Epithelial cell of prostate (primary cell): Measurements from ENCODE around the gene COX7A2.
A peak's percentile ranks its signal among the peaks of the same experiment; 100 is the strongest.

Source experiments
- DNase-seq: peaks from one replicate; pipeline ENCODE4 v3.0.0-alpha.2; 2011; ENCODE audit warnings: low read depth, low spot score
- H3K27ac ChIP-seq: fragments of 450-650 bp; 2 replicates; pipeline ENCODE4 v1.5.1; 2017; ENCODE audit warnings: mild to moderate bottlenecking

COX7A2 gene

DNA sequence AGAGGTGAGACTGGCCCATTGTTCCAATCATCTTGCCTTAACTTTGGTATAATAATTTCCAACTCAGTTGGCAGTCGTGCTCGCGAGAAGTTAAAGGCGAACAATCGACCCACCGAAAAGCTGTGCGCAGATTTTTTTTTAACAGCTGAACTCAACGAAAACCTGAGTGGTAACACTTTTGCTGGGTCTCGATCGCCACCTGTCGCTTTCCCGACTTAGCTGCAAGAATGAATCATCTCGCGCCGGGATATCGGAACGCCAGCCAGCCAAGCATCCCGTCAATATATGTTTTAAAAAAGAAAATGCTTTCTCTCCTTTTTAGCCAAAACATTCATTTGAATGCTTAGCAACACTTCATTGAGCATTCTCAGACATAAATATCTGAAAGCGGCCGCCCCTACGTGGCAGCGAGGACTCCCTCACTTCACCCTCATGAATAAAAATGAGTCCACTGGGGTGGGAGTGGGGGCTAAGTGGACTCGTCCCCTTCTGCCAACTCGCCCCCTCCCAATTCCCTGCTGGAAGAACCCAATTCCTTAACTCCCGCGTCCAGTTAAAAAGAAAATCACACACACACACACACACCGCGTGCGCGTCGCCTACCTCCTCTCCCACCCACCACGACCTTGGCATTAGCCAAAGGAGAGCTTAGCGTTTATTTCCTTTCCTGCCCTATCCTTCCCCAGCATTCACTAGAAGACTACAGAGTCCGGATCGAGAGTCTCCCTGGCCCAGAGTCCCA, 39.2 kb downstream of the COX7A2 start:
- H3K27ac ChIP-seq = peak overlapping the region; percentile 17
- no peak for DNase-seq

DNA sequence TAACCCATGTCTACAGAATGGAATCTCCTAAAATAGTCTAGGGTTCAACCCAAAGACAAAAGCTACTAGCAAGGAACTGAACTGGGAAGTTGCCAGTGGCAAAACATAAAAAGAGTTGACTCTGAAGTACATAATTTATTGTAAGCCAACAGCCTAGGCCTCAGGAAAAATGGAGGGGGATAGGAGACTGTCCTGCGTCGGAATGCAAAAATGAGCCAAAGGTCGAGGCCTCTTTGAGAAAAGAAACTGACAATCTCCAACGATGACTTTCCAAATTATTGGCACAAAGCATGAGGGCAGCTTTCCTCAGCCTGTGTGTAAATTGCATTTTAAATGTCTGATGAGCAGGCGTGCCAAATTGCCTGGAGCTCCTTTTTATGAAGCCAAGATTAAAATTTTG, 39.9 kb downstream of the COX7A2 start:
- no peak for DNase-seq
- peak overlapping the region; percentile 17 for H3K27ac ChIP-seq

DNA sequence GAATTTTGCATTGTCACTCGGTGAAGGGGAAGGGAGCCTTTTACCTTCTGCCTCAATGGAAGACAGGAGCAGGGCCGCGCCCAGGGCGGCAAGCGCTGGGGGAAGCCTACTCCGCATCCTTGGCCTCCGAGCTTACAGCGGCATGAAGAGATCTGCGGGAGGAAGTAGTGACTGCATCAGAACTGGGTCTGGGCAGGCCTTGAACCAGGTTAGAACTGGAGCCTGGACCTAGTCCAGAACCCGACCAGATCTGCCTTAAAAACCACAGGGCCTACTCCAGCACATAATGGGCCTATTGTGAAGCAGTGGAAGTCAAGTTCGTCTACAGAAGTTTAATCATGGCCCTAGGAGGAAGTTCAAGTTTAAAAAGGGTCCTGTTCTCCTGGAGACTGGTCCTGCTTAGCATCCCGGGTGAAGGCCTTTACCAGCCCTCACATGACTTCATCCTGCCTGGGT, 40.9 kb downstream of the COX7A2 start:
- no peak for DNase-seq
- H3K27ac ChIP-seq = peak overlapping the region; percentile 15

DNA sequence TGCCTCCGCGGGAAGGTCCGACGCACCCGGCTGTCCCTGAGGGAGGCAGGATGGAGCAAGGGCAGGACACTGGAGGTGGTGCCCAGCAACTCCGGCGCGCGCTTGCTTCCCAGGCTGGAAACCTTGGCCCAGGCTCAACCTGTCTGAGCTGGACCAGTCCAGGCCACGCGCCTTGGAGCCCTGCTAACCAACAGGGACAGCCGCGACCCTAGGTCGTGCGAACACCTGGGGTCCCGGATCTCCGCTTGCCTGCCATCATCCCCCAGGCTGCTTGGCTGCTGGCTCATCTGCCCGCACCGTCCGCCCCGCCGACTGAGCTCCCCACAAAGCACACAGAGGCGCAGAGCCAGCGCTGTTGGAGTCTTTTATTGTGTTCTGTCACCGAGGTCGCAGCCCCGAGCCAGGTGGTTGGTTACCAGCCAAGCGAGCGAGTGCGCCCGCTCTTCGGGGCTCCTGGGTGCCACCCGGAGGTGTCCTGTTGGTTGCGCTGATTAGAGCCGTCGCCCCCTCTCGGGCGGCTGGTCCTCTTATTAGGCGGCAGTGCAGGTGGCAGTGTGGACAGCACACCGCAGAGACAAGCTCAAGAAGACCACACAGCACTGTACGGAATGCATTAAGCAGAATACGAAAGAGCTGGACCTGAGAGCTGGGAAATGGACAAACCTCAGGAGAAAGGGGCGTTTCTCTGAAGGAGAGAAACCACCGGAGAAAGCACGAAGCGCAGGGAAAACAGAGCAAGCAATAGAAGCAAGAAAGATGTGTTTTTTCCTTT, 41.5 kb downstream of the COX7A2 start:
- peak overlapping the region; percentile 15 for H3K27ac ChIP-seq
- DNase-seq = no peak

DNA sequence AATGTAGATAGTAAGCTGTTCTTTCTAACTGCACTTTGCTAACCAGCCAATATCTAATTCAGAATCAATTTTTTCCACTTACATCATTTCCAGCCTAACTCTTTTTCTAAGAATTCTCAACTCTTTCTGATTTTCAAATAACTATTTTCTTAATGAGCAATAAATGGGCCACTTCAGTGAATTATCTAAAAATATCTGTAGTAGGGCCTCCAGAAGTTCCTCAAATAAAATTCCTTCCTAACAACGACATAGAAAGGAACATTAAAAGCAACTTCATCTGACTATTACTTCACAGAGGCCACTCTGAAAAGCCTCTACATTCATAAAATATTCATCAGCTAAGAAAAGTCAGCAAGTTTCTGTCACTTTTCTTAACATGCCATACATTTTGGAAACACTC, 42.6 kb downstream of the COX7A2 start:
- DNase-seq = no peak
- H3K27ac ChIP-seq = no peak overlapping the region

DNA sequence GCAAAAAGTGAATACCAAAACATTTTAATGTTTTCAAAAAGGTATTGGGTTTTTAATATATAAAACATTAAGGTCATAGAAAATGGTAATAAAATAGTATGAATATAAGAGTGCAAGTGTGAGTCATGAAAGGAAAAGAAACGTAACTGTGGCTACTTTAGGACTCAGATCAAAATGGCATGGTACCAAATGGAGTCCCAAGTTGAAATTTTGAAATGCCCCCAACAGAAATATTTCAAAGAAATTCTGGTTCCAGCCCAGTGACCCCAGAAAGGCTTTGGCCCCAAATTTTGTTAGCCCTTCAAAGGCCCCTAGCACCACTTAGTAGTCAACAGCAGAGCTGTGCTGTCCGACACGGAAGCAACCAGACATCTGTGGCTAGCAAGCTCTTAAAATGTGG, 43.7 kb downstream of the COX7A2 start:
- DNase-seq = no peak
- H3K27ac ChIP-seq = no peak overlapping the region

DNA sequence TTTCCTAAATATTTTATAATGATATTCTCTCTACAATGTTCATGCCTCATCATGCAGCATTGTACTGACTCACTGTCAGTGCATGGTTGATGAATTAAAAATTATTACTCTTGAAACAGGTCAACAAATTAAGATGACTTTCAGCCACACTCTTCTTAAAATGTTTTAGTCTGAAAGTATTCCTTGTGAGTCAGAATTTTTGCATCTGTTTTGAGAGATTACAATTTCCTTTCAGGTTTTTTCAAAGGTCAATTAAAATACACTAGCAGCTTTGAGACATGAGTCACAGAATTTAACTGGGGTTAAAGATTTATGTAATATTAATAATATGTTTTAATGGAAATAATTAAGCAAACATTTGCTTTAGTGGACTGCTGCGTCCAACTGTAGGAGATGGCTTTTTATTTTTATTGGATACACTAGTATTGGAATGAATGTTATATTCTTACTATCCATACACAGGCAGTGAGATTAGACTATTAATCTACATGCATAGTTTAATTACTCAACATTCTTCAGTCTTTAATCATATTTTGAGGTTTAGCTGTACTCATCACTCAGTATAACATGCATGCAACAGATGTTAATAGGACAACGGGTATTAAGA, 47.4 kb downstream of the COX7A2 start:
- peak; percentile 74 for DNase-seq
- peak overlapping the region; percentile 67 for H3K27ac ChIP-seq

DNA sequence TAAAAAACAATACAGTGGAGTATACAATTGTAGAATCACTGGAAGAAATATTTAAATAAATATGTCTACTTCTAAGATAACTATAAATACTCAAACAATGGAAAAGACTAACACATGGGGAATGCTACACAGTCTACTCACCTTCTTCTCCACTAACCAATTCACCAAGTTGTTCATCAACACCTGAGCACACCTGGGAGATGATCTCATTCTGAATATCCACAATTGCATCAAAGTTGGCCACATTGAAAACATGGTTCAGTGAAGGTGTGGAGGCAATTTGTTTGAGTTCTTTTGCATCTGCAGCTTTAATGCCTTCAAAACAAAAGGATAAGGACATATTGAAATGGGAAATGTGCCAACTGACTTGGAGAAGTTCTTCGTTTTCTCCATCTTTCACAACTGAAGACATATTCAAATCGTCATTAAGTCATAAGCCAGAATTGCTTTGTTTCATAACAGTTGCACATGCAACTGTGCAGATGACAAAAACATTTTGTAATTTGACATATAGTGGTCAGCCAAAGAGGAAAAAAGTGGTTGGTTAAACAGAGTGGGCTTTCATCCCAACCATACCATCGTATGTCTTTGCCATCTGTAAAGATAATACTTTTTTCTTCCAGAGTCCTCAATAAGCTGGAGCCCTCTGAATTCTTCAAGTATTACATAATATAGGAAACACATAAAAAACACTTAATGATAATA, 55.2 kb downstream of the COX7A2 start:
- peak overlapping the region; percentile 20 for H3K27ac ChIP-seq

More for the DNA sequence above, 55.2 kb downstream of the COX7A2 start:
- DNase-seq = peak; percentile 45
